IPS-18a (cell line): ENCODE results near the gene ARHGAP45.

Experiments used
- H3K27ac ChIP-seq: one replicate; pipeline ENCODE4 v1.5.1; 2013; ENCODE audit warnings: low read length
- H3K27me3 ChIP-seq: one replicate; pipeline ENCODE4 v1.6.1; 2013; ENCODE audit warnings: mild to moderate bottlenecking, low read length; ENCODE audit not compliant: control insufficient read depth, insufficient read depth
- H3K36me3 ChIP-seq: one replicate; pipeline ENCODE4 v1.6.1; 2013; ENCODE audit warnings: low read depth, low read length; ENCODE audit not compliant: control insufficient read depth
- H3K4me1 ChIP-seq: one replicate; pipeline ENCODE4 v1.6.1; 2013; ENCODE audit warnings: low read depth, low read length; ENCODE audit not compliant: control insufficient read depth
- H3K4me3 ChIP-seq: one replicate; pipeline ENCODE4 v1.5.1; 2013; ENCODE audit warnings: low read length
- H3K9ac ChIP-seq: one replicate; pipeline ENCODE4 v1.6.1; 2013; ENCODE audit warnings: mild to moderate bottlenecking, low read length, moderate library complexity
- H3K9me3 ChIP-seq: one replicate; pipeline ENCODE4 v1.6.1; 2013; ENCODE audit warnings: low read depth, low read length; ENCODE audit not compliant: control insufficient read depth

The ARHGAP45 gene

GRCh38 chr19:1080360-1081161 is 13.6 kb downstream of the ARHGAP45 start:
- Histone ChIP-seq H3K9me3 (no peaks in the 10 kb centered on the region), H3K27ac (no peak overlapping the region), H3K4me3 (no peak overlapping the region), H3K27me3 (no peaks in the 10 kb centered on the region), H3K9ac (no peak overlapping the region), H3K36me3 (peaks cover 1% of the 10 kb centered on the region), H3K4me1 (no peaks in the 10 kb centered on the region)

DNA sequence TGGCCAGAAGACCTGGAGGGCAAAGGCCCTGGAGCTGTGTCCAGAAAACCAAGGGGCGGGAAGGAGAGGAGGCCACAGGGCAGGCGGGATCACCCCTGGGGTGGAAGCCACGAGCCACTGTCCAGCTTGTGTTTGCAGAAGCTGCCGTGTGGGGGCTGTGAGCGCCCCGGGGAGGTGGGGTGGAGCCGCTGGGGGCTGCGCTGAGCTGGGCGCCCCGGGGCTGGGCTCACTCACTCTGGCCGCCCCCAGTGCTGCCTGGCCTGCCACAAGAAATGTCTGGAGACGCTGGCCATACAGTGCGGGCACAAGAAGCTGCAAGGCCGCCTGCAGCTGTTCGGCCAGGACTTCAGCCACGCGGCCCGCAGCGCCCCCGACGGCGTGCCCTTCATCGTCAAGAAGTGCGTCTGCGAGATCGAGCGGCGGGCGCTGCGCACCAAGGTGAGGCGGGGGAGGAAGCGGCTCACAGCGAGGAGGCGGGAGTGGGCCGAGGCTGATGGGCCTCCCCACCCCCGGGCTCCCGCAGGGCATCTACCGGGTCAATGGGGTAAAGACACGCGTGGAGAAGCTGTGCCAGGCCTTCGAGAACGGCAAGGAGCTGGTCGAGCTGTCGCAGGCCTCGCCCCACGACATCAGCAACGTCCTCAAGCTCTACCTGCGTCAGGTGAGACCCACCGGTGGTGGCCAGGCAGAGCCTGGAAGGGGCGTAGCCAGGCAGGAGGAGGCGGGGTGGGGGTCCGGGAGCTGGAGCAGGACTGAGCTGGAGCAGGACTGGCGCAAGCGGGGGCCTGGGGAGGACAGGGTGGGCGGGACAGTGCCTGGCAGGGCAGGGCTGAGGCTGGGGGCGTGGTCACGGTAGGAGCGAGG is 14.6 kb downstream of the ARHGAP45 start:
- Histone ChIP-seq H3K36me3 (peaks cover 3% of the 10 kb centered on the region), H3K27me3 (no peaks in the 10 kb centered on the region), H3K27ac (no peak overlapping the region), H3K4me3 (no peak overlapping the region), H3K9me3 (no peaks in the 10 kb centered on the region), H3K4me1 (no peaks in the 10 kb centered on the region), H3K9ac (no peak overlapping the region)

GRCh38 chr19:1082165-1082927 is 15.4 kb downstream of the ARHGAP45 start:
- Histone ChIP-seq H3K36me3 (peaks cover 4% of the 10 kb centered on the region), H3K27ac (no peak overlapping the region), H3K4me1 (no peaks in the 10 kb centered on the region), H3K27me3 (no peaks in the 10 kb centered on the region), H3K9ac (no peak overlapping the region), H3K4me3 (peak overlapping the region; percentile 52), H3K9me3 (no peaks in the 10 kb centered on the region)

- H3K4me1 ChIP-seq = no peaks in the 10 kb centered on the region
- peaks cover 7% of the 10 kb centered on the region for H3K36me3 ChIP-seq
- no peaks in the 10 kb centered on the region for H3K27me3 ChIP-seq
- H3K4me3 ChIP-seq = peak overlapping the region; percentile 52
- H3K9ac ChIP-seq = no peak overlapping the region
- no peak overlapping the region for H3K27ac ChIP-seq
- H3K9me3 ChIP-seq = no peaks in the 10 kb centered on the region
Measured at GRCh38 chr19:1082928-1083816, 16.2 kb downstream of the ARHGAP45 start.

DNA sequence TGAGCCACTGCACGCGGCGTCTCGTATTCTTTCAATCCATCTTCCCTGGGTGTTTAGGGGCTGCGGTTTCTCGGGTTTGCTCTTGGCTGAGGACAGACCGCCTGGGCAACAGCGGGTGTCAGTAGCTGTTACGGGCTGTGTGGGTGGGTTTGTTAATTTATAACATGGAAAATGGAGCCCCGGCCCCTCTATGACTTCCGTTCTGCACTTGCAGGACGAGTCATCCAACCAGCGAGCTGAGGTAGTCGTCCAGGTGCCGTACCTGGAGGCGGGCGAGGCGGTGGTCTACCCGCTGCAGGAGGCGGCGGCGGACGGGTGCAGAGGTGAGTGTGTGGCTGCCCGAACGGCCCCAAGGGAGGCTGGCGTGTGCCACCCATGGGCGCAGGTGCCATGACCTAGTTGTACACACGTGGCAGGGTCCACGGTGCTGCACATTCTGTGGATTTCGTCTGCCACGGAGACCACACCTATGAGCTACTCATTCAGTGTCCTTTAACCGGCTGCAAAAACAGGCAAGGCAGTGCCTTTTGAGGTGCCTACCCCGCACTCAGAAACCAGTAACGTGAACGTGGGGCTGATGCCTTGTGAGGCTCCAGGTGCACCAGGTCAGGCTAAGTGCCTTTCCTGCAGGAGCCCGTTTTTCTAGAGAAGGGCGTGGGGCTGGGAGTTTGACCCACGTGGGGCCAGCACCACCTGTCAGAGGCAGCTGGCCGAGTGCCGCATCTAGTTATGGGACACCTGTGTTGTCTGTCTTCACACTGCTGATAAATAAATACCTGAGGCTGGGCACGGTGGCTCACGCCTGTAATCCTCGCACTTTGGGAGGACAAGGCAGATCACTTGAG is 17.3 kb downstream of the ARHGAP45 start:
- Histone ChIP-seq H3K4me1 (no peaks in the 10 kb centered on the region), H3K9me3 (no peaks in the 10 kb centered on the region), H3K27ac (no peak overlapping the region), H3K27me3 (no peaks in the 10 kb centered on the region), H3K4me3 (no peak overlapping the region), H3K36me3 (peaks cover 11% of the 10 kb centered on the region), H3K9ac (no peak overlapping the region)

GRCh38 chr19:1085053-1085658 is 18.2 kb downstream of the ARHGAP45 start:
- H3K4me3 ChIP-seq = no peak overlapping the region
- H3K4me1 ChIP-seq = no peaks in the 10 kb centered on the region
- H3K27me3 ChIP-seq = no peaks in the 10 kb centered on the region
- H3K9ac ChIP-seq = no peak overlapping the region
- H3K36me3 ChIP-seq = peaks cover 11% of the 10 kb centered on the region
- no peaks in the 10 kb centered on the region for H3K9me3 ChIP-seq
- H3K27ac ChIP-seq = no peak overlapping the region

- no peak overlapping the region for H3K4me3 ChIP-seq
- H3K36me3 ChIP-seq = peaks cover 12% of the 10 kb centered on the region
- no peaks in the 10 kb centered on the region for H3K9me3 ChIP-seq
- H3K9ac ChIP-seq = no peak overlapping the region
- H3K27me3 ChIP-seq = no peaks in the 10 kb centered on the region
- H3K27ac ChIP-seq = no peak overlapping the region
- H3K4me1 ChIP-seq = no peaks in the 10 kb centered on the region
Measured at GRCh38 chr19:1085676-1086442, 18.9 kb downstream of the ARHGAP45 start.

DNA sequence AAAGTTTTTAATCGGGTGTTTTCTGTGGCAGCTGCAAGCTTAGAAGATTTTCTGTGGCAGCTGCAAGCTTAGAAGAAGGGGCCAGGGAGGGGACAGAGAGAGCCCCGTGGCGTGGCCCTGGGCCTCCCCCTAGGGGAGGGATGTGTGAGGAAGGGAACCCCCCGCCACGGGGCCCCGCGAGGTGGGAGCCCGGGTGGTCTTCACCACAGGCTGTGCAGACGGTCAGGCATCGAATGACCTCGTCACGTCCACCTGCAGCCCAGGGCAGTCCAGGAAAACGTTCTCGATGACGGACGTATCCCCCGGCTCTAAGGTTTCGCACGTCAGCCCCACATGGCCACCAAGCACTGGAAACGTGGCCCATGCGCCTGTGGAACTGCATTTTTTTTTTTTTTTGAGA is 19.6 kb downstream of the ARHGAP45 start:
- no peak overlapping the region for H3K4me3 ChIP-seq
- no peak overlapping the region for H3K27ac ChIP-seq
- H3K9ac ChIP-seq = no peak overlapping the region
- peaks cover 18% of the 10 kb centered on the region for H3K36me3 ChIP-seq
- H3K9me3 ChIP-seq = no peaks in the 10 kb centered on the region
- H3K27me3 ChIP-seq = no peaks in the 10 kb centered on the region
- no peaks in the 10 kb centered on the region for H3K4me1 ChIP-seq

GRCh38 chr19:1087813-1088415 is 20.9 kb downstream of the ARHGAP45 start:
- H3K4me1 ChIP-seq = no peaks in the 10 kb centered on the region
- H3K4me3 ChIP-seq = no peak overlapping the region
- H3K27me3 ChIP-seq = no peaks in the 10 kb centered on the region
- H3K27ac ChIP-seq = no peak overlapping the region
- H3K9ac ChIP-seq = no peak overlapping the region
- no peaks in the 10 kb centered on the region for H3K9me3 ChIP-seq
- peaks cover 23% of the 10 kb centered on the region for H3K36me3 ChIP-seq
